Middle frontal gyrus (tissue), 1 donor: ENCODE results near the gene NFYC.
"Not testable (repeated sequence)": the region's sequence is repeated elsewhere in the genome, so short reads cannot be mapped to it uniquely, and the experiment has no call there.

Experiments
- DNase-seq: peaks from one replicate; pipeline ENCODE4 v3.0.0-alpha.2; 2015; ENCODE audit warnings: low spot score; ENCODE audit errors: extremely low spot score

Gene NFYC

GRCh38 chr1:40706626-40707025 lies 15.1 kb downstream of the NFYC start:
- no peak for DNase-seq

- DNase-seq: peak; percentile 60
Observed at GRCh38 chr1:40708750-40709099, 17.2 kb downstream of the NFYC start.

- DNase-seq: peak; percentile 90
Observed at GRCh38 chr1:40709100-40709801, 17.7 kb downstream of the NFYC start.

- no peak for DNase-seq
Observed at GRCh38 chr1:40709802-40710278, 18.3 kb downstream of the NFYC start.

GRCh38 chr1:40710581-40711315 lies 19.2 kb downstream of the NFYC start:
- DNase-seq: no peak

- DNase-seq: no peak
Observed at GRCh38 chr1:40711465-40712404, 20.2 kb downstream of the NFYC start.

GRCh38 chr1:40712405-40712944 lies 21.0 kb downstream of the NFYC start:
- no peak for DNase-seq

- no peak for DNase-seq
Observed at GRCh38 chr1:40712997-40713396, 21.5 kb downstream of the NFYC start.

- DNase-seq: no peak
Observed at GRCh38 chr1:40715491-40716059, 24.1 kb downstream of the NFYC start.

- DNase-seq: no peak
Observed at GRCh38 chr1:40717065-40717464, 25.6 kb downstream of the NFYC start.

- DNase-seq: no peak
Observed at GRCh38 chr1:40717955-40718354, 26.5 kb downstream of the NFYC start.

GRCh38 chr1:40720493-40720892 lies 29.0 kb downstream of the NFYC start:
- DNase-seq: no peak

- no peak for DNase-seq
Observed at GRCh38 chr1:40722622-40723021, 31.1 kb downstream of the NFYC start.

- no peak for DNase-seq
Observed at GRCh38 chr1:40723196-40723955, 31.9 kb downstream of the NFYC start.

- DNase-seq: not testable (repeated sequence)
Observed at GRCh38 chr1:40727662-40728061, 36.2 kb downstream of the NFYC start.

- DNase-seq: not testable (repeated sequence)
Observed at GRCh38 chr1:40729316-40729862, 37.9 kb downstream of the NFYC start.

GRCh38 chr1:40732756-40733301 lies 41.3 kb downstream of the NFYC start:
- DNase-seq: no peak

GRCh38 chr1:40734882-40735628 lies 43.6 kb downstream of the NFYC start:
- DNase-seq: no peak

- no peak for DNase-seq
Observed at GRCh38 chr1:40736085-40736531, 44.6 kb downstream of the NFYC start.
